H9 (cell line): ENCODE measurements around the gene CCDC89. TPM values are rescaled to one million over a fixed set of nuclear protein-coding genes. Genes with fewer than 3 reads are reported as not detected.

Experiments used
- DNase-seq: peaks from one replicate; pipeline ENCODE4 v3.0.0-alpha.2; 2017
- H2AFZ ChIP-seq: one replicate; pipeline ENCODE4 v1.6.1; 2013; ENCODE audit warnings: mild to moderate bottlenecking, low read length, control low read depth, moderate library complexity
- H2AK5ac ChIP-seq: 2 replicates; pipeline ENCODE4 v1.6.1; 2013; ENCODE audit warnings: low read length, control low read depth, mixed read lengths; ENCODE audit not compliant: insufficient read length
- H2BK120ac ChIP-seq: one replicate; pipeline ENCODE4 v1.6.1; 2013; ENCODE audit warnings: low read depth, mild to moderate bottlenecking, low read length, control low read depth, inconsistent platforms; ENCODE audit not compliant: poor library complexity, severe bottlenecking
- H2BK12ac ChIP-seq: 2 replicates; pipeline ENCODE4 v1.6.1; 2013; ENCODE audit warnings: low read length, control low read depth, mixed read lengths, low read depth; ENCODE audit not compliant: insufficient read length
- H2BK15ac ChIP-seq: 2 replicates; pipeline ENCODE4 v1.6.1; 2013; ENCODE audit warnings: low read depth, low read length, control low read depth
- H2BK20ac ChIP-seq: one replicate; pipeline ENCODE4 v1.6.1; 2013; ENCODE audit warnings: low read depth, mild to moderate bottlenecking, low read length, control low read depth, inconsistent platforms; ENCODE audit not compliant: poor library complexity, severe bottlenecking
- H2BK5ac ChIP-seq: 2 replicates; pipeline ENCODE4 v1.6.1; 2013; ENCODE audit warnings: low read length, control low read depth, mixed read lengths; ENCODE audit not compliant: insufficient read length
- H3K14ac ChIP-seq: 2 replicates; pipeline ENCODE4 v1.6.1; 2013; ENCODE audit warnings: low read length, control low read depth; ENCODE audit not compliant: insufficient read depth
- H3K18ac ChIP-seq: 2 replicates; pipeline ENCODE4 v1.6.1; 2013; ENCODE audit warnings: low read depth, mild to moderate bottlenecking, mixed read lengths, low read length, control low read depth; ENCODE audit not compliant: insufficient read length
- H3K23ac ChIP-seq: 2 replicates; pipeline ENCODE4 v1.6.1; 2013; ENCODE audit warnings: low read length, control low read depth, mixed read lengths, low read depth; ENCODE audit not compliant: insufficient read length
- H3K23me2 ChIP-seq: 2 replicates; pipeline ENCODE4 v1.6.1; 2013; ENCODE audit warnings: low read depth, mild to moderate bottlenecking, mixed read lengths, low read length, control low read depth; ENCODE audit not compliant: insufficient read length, poor library complexity, severe bottlenecking
- H3K27ac ChIP-seq: 2 replicates; pipeline ENCODE4 v1.5.1; 2013; ENCODE audit warnings: low read length, control low read depth, mixed read lengths, low read depth; ENCODE audit not compliant: insufficient read length
- H3K27me3 ChIP-seq: 2 replicates; pipeline ENCODE4 v1.6.1; 2013; ENCODE audit warnings: low read length, control low read depth, inconsistent platforms; ENCODE audit not compliant: insufficient read depth
- H3K4ac ChIP-seq: 2 replicates; pipeline ENCODE4 v1.6.1; 2013; ENCODE audit warnings: low read depth, mild to moderate bottlenecking, control low read depth, inconsistent platforms, low read length, moderate library complexity
- H3K4me1 ChIP-seq: 2 replicates; pipeline ENCODE4 v1.6.1; 2013; ENCODE audit warnings: low read length, control low read depth, inconsistent platforms; ENCODE audit not compliant: insufficient read depth
- H3K4me2 ChIP-seq: 2 replicates; pipeline ENCODE4 v1.6.1; 2013; ENCODE audit warnings: low read length, control low read depth, mixed read lengths; ENCODE audit not compliant: insufficient read length, insufficient read depth
- H3K56ac ChIP-seq: 2 replicates; pipeline ENCODE4 v1.6.1; 2013; ENCODE audit warnings: low read depth, mild to moderate bottlenecking, mixed read lengths, low read length, control low read depth; ENCODE audit not compliant: insufficient read length
- H3K79me1 ChIP-seq: 2 replicates; pipeline ENCODE4 v1.6.1; 2013; ENCODE audit warnings: low read depth, mild to moderate bottlenecking, moderate library complexity, low read length, control low read depth, inconsistent platforms; ENCODE audit not compliant: insufficient read depth, poor library complexity, severe bottlenecking
- H3K79me2 ChIP-seq: 2 replicates; pipeline ENCODE4 v1.6.1; 2013; ENCODE audit warnings: low read length, control low read depth, inconsistent platforms; ENCODE audit not compliant: insufficient read depth
- H3K9ac ChIP-seq: 2 replicates; pipeline ENCODE4 v1.6.1; 2013; ENCODE audit warnings: low read length, control low read depth, mixed read lengths; ENCODE audit not compliant: insufficient read length; ENCODE audit errors: extremely low read depth
- H3K9me3 ChIP-seq: one replicate; pipeline ENCODE4 v1.6.1; 2013; ENCODE audit warnings: low read depth, low read length, inconsistent platforms; ENCODE audit not compliant: control insufficient read depth
- H3T11ph ChIP-seq: one replicate; pipeline ENCODE4 v1.6.1; 2013; ENCODE audit warnings: mild to moderate bottlenecking, low read length, control low read depth, inconsistent platforms
- H4K20me1 ChIP-seq: one replicate; pipeline ENCODE4 v1.6.1; 2013; ENCODE audit not compliant: control insufficient read depth, insufficient read length, insufficient read depth
- H4K5ac ChIP-seq: 2 replicates; pipeline ENCODE4 v1.6.1; 2013; ENCODE audit warnings: low read depth, mild to moderate bottlenecking, mixed read lengths, low read length, control low read depth; ENCODE audit not compliant: insufficient read length
- H4K8ac ChIP-seq: replicated peaks from 2 replicates; pipeline ENCODE4 v1.6.1; 2013; ENCODE audit warnings: low read length, control low read depth, mixed read lengths, low read depth; ENCODE audit not compliant: insufficient read length
- H4K91ac ChIP-seq: 2 replicates; pipeline ENCODE4 v1.6.1; 2013; ENCODE audit warnings: low read depth, mild to moderate bottlenecking, moderate library complexity, mixed read lengths, low read length, control low read depth; ENCODE audit not compliant: insufficient read length
- H3K27ac Mint-ChIP-seq, 3 experiments: 2 replicates in 2 of 3; 3 replicates in 1 of 3; pipeline ENCODE4 v1.8.0; 2020 to 2021; ENCODE audit warnings: mixed read lengths in 3 of 3, mild to moderate bottlenecking in 1 of 3, moderate library complexity in 1 of 3
- H3K27me3 Mint-ChIP-seq: 2 replicates; pipeline ENCODE4 v1.8.0; 2021; ENCODE audit warnings: low read depth, mild to moderate bottlenecking, moderate library complexity, mixed read lengths
- H3K36me3 Mint-ChIP-seq, 3 experiments: 2 replicates in 2 of 3; 3 replicates in 1 of 3; pipeline ENCODE4 v1.8.0; 2020 to 2021; ENCODE audit warnings: low read depth in 3 of 3, mixed read lengths in 3 of 3; ENCODE audit not compliant: insufficient read depth in 1 of 3
- H3K4me1 Mint-ChIP-seq, 2 experiments: 2 replicates each; pipeline ENCODE4 v1.8.0; 2020; ENCODE audit warnings: mixed read lengths in 2 of 2
- H3K4me3 Mint-ChIP-seq, 2 experiments: 2 replicates in 1 of 2; 3 replicates in 1 of 2; pipeline ENCODE4 v1.8.0; 2020 to 2021; ENCODE audit warnings: mild to moderate bottlenecking in 2 of 2, mixed read lengths in 2 of 2, moderate library complexity in 1 of 2
- H3K9me3 Mint-ChIP-seq, 2 experiments: 2 replicates in 1 of 2; 3 replicates in 1 of 2; pipeline ENCODE4 v1.8.0; 2020; ENCODE audit warnings: mild to moderate bottlenecking in 2 of 2, mixed read lengths in 2 of 2, moderate library complexity in 1 of 2
- WGBS: extraction: QIAGEN DNeasy Blood & Tissue Kit; methylation state at CpG from one replicate; pipeline ENCODE4 v1.1.7; 2013; ENCODE audit warnings: missing lambda C conversion rate, low lambda C conversion rate, mixed read lengths; ENCODE audit not compliant: insufficient read length; ENCODE audit errors: extremely low coverage; 5-methylcytosine and 5-hydroxymethylcytosine counted together
- total RNA-seq: library from RNA; stranded (reverse); gene quantifications from 2 replicates; pipeline ENCODE4 v1.2.1, GENCODE V29; 2021
- TF ChIP-seq, protein P1 (sequence below): fragments of 200-600 bp; sonication (generic); conservative IDR thresholded peaks from 3 replicates; pipeline ENCODE4 v1.8.0; 2021; ENCODE audit warnings: antibody characterized with exemption, mild to moderate bottlenecking

CCDC89 gene
- total RNA-seq, 1 experiment from 2014 or later: not detected

- H2BK12ac ChIP-seq: no peak overlapping the region
- no peaks in the 10 kb centered on the region for H3K9me3 ChIP-seq
- no peak overlapping the region for H4K8ac ChIP-seq
- Mint-ChIP-seq H3K36me3 (no peaks in the 10 kb centered on the region), H3K4me1 (peaks cover 34 to 56% of the 10 kb centered on the region in 2 experiments), H3K27ac (peak overlapping the region; percentile 93 to 97 (median 94); a peak in 6 of 7 replicates), H3K27me3 (no peaks in the 10 kb centered on the region), H3K9me3 (no peaks in the 10 kb centered on the region), H3K4me3 (peak overlapping the region; percentile 41 to 56; a peak in 4 of 5 replicates)
- H2BK5ac ChIP-seq: no peak overlapping the region
- no peak overlapping the region for H3K14ac ChIP-seq
- H3K4me1 ChIP-seq: peaks cover 3% of the 10 kb centered on the region
- TF ChIP-seq, protein P1, sequence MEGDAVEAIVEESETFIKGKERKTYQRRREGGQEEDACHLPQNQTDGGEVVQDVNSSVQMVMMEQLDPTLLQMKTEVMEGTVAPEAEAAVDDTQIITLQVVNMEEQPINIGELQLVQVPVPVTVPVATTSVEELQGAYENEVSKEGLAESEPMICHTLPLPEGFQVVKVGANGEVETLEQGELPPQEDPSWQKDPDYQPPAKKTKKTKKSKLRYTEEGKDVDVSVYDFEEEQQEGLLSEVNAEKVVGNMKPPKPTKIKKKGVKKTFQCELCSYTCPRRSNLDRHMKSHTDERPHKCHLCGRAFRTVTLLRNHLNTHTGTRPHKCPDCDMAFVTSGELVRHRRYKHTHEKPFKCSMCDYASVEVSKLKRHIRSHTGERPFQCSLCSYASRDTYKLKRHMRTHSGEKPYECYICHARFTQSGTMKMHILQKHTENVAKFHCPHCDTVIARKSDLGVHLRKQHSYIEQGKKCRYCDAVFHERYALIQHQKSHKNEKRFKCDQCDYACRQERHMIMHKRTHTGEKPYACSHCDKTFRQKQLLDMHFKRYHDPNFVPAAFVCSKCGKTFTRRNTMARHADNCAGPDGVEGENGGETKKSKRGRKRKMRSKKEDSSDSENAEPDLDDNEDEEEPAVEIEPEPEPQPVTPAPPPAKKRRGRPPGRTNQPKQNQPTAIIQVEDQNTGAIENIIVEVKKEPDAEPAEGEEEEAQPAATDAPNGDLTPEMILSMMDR: no peak
- peak overlapping the region; percentile 55 for H3K4me2 ChIP-seq
- peaks cover 3% of the 10 kb centered on the region for H3K23me2 ChIP-seq
- peak overlapping the region; percentile 94 for H3K27ac ChIP-seq
- no peak overlapping the region for H2AK5ac ChIP-seq
- H4K5ac ChIP-seq: peak overlapping the region; percentile 72
- H3T11ph ChIP-seq: no peak overlapping the region
- H3K9ac ChIP-seq: peak overlapping the region; percentile 59
- H2BK15ac ChIP-seq: no peak overlapping the region
- no peak overlapping the region for H3K23ac ChIP-seq
- H2BK20ac ChIP-seq: no peak overlapping the region
- peak overlapping the region; percentile 58 for H2AFZ ChIP-seq
- H3K79me1 ChIP-seq: no peaks in the 10 kb centered on the region
- no peak overlapping the region for H3K4ac ChIP-seq
- H3K18ac ChIP-seq: no peak overlapping the region
- H3K79me2 ChIP-seq: no peaks in the 10 kb centered on the region
- H3K56ac ChIP-seq: peak overlapping the region; percentile 91
- H4K91ac ChIP-seq: no peak overlapping the region
- H4K20me1 ChIP-seq: no peaks in the 10 kb centered on the region
- H3K27me3 ChIP-seq: no peaks in the 10 kb centered on the region
- no CpG with 5 or more reads among the region's 7 CpGs for WGBS
- DNase-seq: no peak
- no peak overlapping the region for H2BK120ac ChIP-seq
Observed at GRCh38 chr11:85718126-85718943, 32.3 kb upstream of the CCDC89 start.
